Measurements from ENCODE around the gene DGLUCY. TPM values are rescaled to one million over a fixed set of nuclear protein-coding genes. Genes with fewer than 3 reads are reported as not detected.

Gene DGLUCY
- total and polyA plus RNA-seq, 10 donors = 24.1 to 134 (median 96.7) TPM

DNA sequence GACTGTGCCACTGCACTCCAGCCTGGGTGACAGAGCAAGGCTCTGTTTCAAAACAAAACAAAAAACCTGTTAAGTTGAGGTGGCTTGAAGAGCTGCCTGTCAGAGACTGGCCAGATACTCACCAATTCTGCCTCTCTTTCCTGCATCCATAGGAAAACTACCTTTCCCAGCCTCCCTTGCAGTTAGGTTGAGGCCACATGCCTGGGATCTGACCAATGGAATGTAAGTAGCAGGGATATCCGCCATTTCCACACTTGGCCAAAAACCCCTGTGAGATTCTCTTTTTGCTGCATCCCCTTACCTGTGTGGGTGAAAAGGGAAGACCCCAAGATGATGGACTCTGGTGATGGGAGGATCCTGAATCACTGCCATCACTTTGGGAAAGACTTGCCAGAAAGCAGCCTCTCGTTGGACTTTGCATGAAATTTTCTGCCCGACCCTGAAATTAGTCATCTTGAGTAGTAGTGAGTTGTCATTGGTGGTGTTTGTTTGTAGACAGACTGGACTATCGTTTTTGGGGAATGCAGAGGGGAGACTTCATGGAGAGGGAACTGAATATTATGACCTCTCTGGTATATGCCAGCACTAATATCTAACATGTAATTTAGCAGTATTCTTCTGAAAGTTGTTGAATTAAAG lies 116.6 kb downstream of the DGLUCY start:
- 83 to 92% (median 86%) methylated on average over 4 of the region's 4 CpGs for WGBS, 5 donors
- intact Hi-C loops (cut with DNase I; ENCODE audit: low total_unique reads) = no loop called here
- peak overlapping the region; percentile 15 to 90 (median 78) for H3K27ac ChIP-seq
- peaks cover 35 to 94% (median 72%) of the 10 kb centered on the region in 6 donors for H3K4me1 ChIP-seq
- no peak for DNase-seq
- TF ChIP-seq, protein P1, sequence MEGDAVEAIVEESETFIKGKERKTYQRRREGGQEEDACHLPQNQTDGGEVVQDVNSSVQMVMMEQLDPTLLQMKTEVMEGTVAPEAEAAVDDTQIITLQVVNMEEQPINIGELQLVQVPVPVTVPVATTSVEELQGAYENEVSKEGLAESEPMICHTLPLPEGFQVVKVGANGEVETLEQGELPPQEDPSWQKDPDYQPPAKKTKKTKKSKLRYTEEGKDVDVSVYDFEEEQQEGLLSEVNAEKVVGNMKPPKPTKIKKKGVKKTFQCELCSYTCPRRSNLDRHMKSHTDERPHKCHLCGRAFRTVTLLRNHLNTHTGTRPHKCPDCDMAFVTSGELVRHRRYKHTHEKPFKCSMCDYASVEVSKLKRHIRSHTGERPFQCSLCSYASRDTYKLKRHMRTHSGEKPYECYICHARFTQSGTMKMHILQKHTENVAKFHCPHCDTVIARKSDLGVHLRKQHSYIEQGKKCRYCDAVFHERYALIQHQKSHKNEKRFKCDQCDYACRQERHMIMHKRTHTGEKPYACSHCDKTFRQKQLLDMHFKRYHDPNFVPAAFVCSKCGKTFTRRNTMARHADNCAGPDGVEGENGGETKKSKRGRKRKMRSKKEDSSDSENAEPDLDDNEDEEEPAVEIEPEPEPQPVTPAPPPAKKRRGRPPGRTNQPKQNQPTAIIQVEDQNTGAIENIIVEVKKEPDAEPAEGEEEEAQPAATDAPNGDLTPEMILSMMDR (IDR thresholded peaks at IDR 0.05 in 8 of 11, conservative IDR thresholded peaks at IDR 0.05 in 3 of 11) = no peak
- H3K36me3 ChIP-seq = peaks cover 0 to 70% (median 0%) of the 10 kb centered on the region in 6 donors
- no peaks in the 10 kb centered on the region for H3K27me3 ChIP-seq (replicated peaks in 1 of 7)
- H3K9me3 ChIP-seq = peaks cover 0 to 7% (median 0%) of the 10 kb centered on the region in 8 donors
- peak overlapping the region in 1 of 8 donors; percentile 38 for H3K4me3 ChIP-seq

DNA sequence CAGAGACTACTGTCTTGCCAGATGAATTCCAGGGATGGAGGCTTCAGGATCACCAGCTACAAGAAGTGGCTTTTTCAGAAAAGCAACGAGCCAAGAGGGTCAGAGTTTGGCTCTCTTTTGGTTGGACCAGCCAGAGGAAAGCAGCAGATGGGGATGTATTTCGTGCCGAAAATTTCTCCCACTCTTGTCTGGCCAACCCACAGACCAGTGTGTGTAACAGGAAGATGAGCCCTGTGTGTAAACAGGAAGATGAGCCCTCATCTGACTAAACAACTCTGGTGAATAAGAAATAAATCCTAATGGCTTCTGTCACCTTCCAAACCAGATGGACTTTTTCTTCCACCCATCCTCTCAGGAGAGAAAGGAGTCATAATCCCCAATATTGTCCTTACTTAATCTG lies 117.6 kb downstream of the DGLUCY start:
- no peak for DNase-seq
- Histone ChIP-seq H3K9me3 (peaks cover 0 to 7% (median 0%) of the 10 kb centered on the region in 8 donors), H3K27ac (peak overlapping the region; percentile 6 to 90 (median 78)), H3K4me3 (peak overlapping the region in 1 of 8 donors; percentile 33), H3K4me1 (peaks cover 35 to 85% (median 66%) of the 10 kb centered on the region in 6 donors), H3K27me3 (replicated peaks in 1 of 7) (no peaks in the 10 kb centered on the region), H3K36me3 (peaks cover 0 to 61% (median 0%) of the 10 kb centered on the region in 6 donors)
- 46 to 72% (median 66%) methylated on average over 3 of the region's 3 CpGs for WGBS, 5 donors
- no peak for TF ChIP-seq POLR2A (IDR thresholded peaks at IDR 0.05)
- TF ChIP-seq, protein P1 (IDR thresholded peaks at IDR 0.05 in 8 of 11, conservative IDR thresholded peaks at IDR 0.05 in 3 of 11) = no peak
- no peak for TF ChIP-seq POLR2AphosphoS5 (IDR thresholded peaks at IDR 0.05)
- intact Hi-C loops (cut with DNase I; ENCODE audit: low total_unique reads) = no loop called here

DNA sequence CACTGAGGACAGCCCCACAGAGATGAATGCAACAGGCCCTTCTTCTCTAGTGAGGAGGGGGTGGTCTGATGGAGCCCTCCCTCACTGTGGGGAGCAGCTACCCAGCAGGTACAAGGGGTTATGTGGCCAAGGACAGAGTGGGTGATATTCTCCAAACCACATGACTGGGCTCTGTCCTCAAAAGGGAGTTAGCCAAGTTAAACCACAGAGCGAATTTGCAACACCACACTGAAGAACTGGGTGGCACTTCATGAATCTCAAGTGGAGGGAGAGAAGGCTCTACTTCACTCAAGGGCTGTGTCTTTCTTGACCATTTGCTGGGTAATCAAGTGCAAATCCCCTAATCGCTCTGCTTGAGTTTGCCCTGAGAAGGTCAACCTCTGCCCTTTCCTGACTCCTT lies 118.2 kb downstream of the DGLUCY start:
- DNase-seq = no peak
- H3K27ac ChIP-seq = peak overlapping the region; percentile 6 to 90 (median 78)
- H3K9me3 ChIP-seq = peaks cover 0 to 7% (median 0%) of the 10 kb centered on the region in 8 donors
- TF ChIP-seq POLR2A (IDR thresholded peaks at IDR 0.05) = no peak
- intact Hi-C loops (cut with DNase I; ENCODE audit: low total_unique reads) = no loop called here
- H3K4me3 ChIP-seq = peak overlapping the region in 1 of 8 donors; percentile 33
- peaks cover 0 to 55% (median 0%) of the 10 kb centered on the region in 6 donors for H3K36me3 ChIP-seq
- H3K4me1 ChIP-seq = peaks cover 33 to 79% (median 60%) of the 10 kb centered on the region in 6 donors
- no peaks in the 10 kb centered on the region for H3K27me3 ChIP-seq (replicated peaks in 1 of 7)
- 62 to 82% (median 74%) methylated on average over 2 of the region's 2 CpGs for WGBS, 5 donors

DNA sequence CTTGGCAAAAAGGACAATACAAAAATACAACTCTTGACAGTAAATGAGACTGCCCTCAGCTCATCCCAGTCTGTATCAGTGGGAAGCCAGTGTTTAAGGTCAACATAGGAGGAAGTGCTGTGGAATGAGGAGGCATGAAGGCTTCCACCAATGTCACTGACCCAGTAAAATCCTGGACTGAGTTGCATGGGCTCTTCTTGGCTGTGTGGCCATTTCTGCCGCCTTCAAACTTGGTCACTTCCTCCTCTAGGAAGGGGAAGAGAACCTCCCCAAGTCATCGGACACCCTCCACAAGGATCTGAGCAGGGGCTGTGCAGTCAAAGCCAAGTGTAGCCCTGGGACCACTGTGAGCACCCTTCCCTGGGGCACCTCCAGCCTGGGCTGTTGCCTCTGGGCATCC lies 118.7 kb downstream of the DGLUCY start:
- peaks cover 0 to 7% (median 0%) of the 10 kb centered on the region in 8 donors for H3K9me3 ChIP-seq
- intact Hi-C loops (cut with DNase I; ENCODE audit: low total_unique reads) = no loop called here
- peak overlapping the region; percentile 6 to 90 (median 78) for H3K27ac ChIP-seq
- peaks cover 0 to 50% (median 0%) of the 10 kb centered on the region in 6 donors for H3K36me3 ChIP-seq
- no peaks in the 10 kb centered on the region for H3K27me3 ChIP-seq (replicated peaks in 1 of 7)
- no peak for DNase-seq
- 52 to 66% (median 55%) methylated on average over 2 of the region's 2 CpGs for WGBS, 5 donors
- TF ChIP-seq POLR2AphosphoS5 (IDR thresholded peaks at IDR 0.05) (no peak), POLR2A (IDR thresholded peaks at IDR 0.05) (no peak)
- TF ChIP-seq, protein P1 (IDR thresholded peaks at IDR 0.05 in 8 of 11, conservative IDR thresholded peaks at IDR 0.05 in 3 of 11) = no peak
- H3K4me1 ChIP-seq = peaks cover 30 to 73% (median 56%) of the 10 kb centered on the region in 6 donors
- H3K4me3 ChIP-seq = peak overlapping the region in 1 of 8 donors; percentile 33

Measured in spleen (tissue), 11 donors.